ENCODE measurements around the gene CSF2RB. TPM values are rescaled to one million over a fixed set of nuclear protein-coding genes. Genes with fewer than 3 reads are reported as not detected.

The CSF2RB gene
- total RNA-seq, 1 donor from 2014 or later, result not detected

DNA sequence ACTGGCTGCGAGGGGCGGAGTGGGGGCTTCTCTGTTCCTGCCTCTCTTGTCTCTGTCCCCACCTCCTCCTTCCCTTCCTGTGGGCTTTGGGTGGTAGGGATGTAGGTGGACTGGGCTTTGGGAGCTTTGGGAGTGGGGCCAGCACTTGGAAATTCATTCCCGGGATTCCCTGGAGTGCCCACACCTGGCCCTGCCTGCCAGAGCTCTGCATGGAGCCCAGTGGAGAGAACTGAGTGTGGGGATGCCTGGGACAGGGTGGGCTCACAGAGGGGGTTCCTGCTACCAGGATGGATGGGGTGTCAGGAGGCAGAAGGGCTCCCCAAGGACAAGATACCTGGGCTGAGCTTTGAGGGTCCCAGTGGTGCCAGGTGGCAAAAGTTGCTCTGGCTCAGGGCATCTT lies 22.3 kb downstream of the CSF2RB start:
- no peak for DNase-seq (ENCODE audit: low spot score)
- Mint-ChIP-seq H3K4me3 (no peak overlapping the region), H3K27me3 (ENCODE audit: insufficient read depth, low read depth) (peaks cover 8% of the 10 kb centered on the region), H3K9me3 (no peaks in the 10 kb centered on the region), H3K4me1 (peaks cover 5% of the 10 kb centered on the region), H3K36me3 (no peaks in the 10 kb centered on the region), H3K27ac (no peak overlapping the region)
- Histone ChIP-seq H3K4me3 (no peak overlapping the region), H3K27ac (no peak overlapping the region), H3K4me2 (no peak overlapping the region), H3K9ac (no peak overlapping the region), H2AFZ (replicated peaks) (no peak overlapping the region), H3K9me3 (ENCODE audit: low read depth) (no peaks in the 10 kb centered on the region), H4K20me1 (ENCODE audit: low read depth) (no peaks in the 10 kb centered on the region), H3K79me2 (ENCODE audit: low read depth) (no peaks in the 10 kb centered on the region), H3K27me3 (no peaks in the 10 kb centered on the region), H3K4me1 (no peaks in the 10 kb centered on the region), H3K36me3 (no peaks in the 10 kb centered on the region), H3F3A (ENCODE audit: low read depth) (no peaks in the 10 kb centered on the region)
- TF ChIP-seq, protein P1, sequence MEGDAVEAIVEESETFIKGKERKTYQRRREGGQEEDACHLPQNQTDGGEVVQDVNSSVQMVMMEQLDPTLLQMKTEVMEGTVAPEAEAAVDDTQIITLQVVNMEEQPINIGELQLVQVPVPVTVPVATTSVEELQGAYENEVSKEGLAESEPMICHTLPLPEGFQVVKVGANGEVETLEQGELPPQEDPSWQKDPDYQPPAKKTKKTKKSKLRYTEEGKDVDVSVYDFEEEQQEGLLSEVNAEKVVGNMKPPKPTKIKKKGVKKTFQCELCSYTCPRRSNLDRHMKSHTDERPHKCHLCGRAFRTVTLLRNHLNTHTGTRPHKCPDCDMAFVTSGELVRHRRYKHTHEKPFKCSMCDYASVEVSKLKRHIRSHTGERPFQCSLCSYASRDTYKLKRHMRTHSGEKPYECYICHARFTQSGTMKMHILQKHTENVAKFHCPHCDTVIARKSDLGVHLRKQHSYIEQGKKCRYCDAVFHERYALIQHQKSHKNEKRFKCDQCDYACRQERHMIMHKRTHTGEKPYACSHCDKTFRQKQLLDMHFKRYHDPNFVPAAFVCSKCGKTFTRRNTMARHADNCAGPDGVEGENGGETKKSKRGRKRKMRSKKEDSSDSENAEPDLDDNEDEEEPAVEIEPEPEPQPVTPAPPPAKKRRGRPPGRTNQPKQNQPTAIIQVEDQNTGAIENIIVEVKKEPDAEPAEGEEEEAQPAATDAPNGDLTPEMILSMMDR (IDR thresholded peaks at IDR 0.05), result no peak
- TF ChIP-seq EZH2phosphoT487 (IDR thresholded peaks at IDR 0.05), result no peak
- TF ChIP-seq EZH2 (IDR thresholded peaks at IDR 0.05), result no peak

GRCh38 chr22:36936362-36937116 lies 23.1 kb downstream of the CSF2RB start:
- Mint-ChIP-seq H3K4me1 (no peaks in the 10 kb centered on the region), H3K27me3 (ENCODE audit: insufficient read depth, low read depth) (peaks cover 8% of the 10 kb centered on the region), H3K9me3 (no peaks in the 10 kb centered on the region), H3K4me3 (no peak overlapping the region), H3K36me3 (no peaks in the 10 kb centered on the region), H3K27ac (no peak overlapping the region)
- H3K36me3 ChIP-seq, result no peaks in the 10 kb centered on the region
- no peak overlapping the region for H3K4me3 ChIP-seq
- H3K9me3 ChIP-seq (ENCODE audit: low read depth), result no peaks in the 10 kb centered on the region
- H3K27me3 ChIP-seq, result no peaks in the 10 kb centered on the region
- no peaks in the 10 kb centered on the region for H3F3A ChIP-seq (ENCODE audit: low read depth)
- H3K4me2 ChIP-seq, result no peak overlapping the region
- no peaks in the 10 kb centered on the region for H3K79me2 ChIP-seq (ENCODE audit: low read depth)
- H3K4me1 ChIP-seq, result no peaks in the 10 kb centered on the region
- DNase-seq (ENCODE audit: low spot score), result no peak
- no peak overlapping the region for H3K9ac ChIP-seq
- no peak overlapping the region for H2AFZ ChIP-seq (replicated peaks)
- no peak overlapping the region for H3K27ac ChIP-seq
- TF ChIP-seq EZH2 (IDR thresholded peaks at IDR 0.05), result no peak
- TF ChIP-seq, protein P1 (IDR thresholded peaks at IDR 0.05), result no peak
- no peak for TF ChIP-seq EZH2phosphoT487 (IDR thresholded peaks at IDR 0.05)
- no peaks in the 10 kb centered on the region for H4K20me1 ChIP-seq (ENCODE audit: low read depth)

DNA sequence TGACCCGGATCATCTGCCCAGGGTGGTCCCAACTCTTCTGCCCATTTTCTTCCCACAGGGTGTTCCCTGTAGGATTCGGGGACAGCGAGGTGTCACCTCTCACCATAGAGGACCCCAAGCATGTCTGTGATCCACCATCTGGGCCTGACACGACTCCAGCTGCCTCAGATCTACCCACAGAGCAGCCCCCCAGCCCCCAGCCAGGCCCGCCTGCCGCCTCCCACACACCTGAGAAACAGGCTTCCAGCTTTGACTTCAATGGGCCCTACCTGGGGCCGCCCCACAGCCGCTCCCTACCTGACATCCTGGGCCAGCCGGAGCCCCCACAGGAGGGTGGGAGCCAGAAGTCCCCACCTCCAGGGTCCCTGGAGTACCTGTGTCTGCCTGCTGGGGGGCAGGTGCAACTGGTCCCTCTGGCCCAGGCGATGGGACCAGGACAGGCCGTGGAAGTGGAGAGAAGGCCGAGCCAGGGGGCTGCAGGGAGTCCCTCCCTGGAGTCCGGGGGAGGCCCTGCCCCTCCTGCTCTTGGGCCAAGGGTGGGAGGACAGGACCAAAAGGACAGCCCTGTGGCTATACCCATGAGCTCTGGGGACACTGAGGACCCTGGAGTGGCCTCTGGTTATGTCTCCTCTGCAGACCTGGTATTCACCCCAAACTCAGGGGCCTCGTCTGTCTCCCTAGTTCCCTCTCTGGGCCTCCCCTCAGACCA lies 24.0 kb downstream of the CSF2RB start:
- no peak overlapping the region for H3K27ac Mint-ChIP-seq
- H3K36me3 Mint-ChIP-seq, result no peaks in the 10 kb centered on the region
- no peaks in the 10 kb centered on the region for H3K4me1 Mint-ChIP-seq
- Histone ChIP-seq H3F3A (ENCODE audit: low read depth) (no peaks in the 10 kb centered on the region), H2AFZ (replicated peaks) (no peak overlapping the region), H3K27me3 (no peaks in the 10 kb centered on the region), H3K9ac (no peak overlapping the region), H3K36me3 (no peaks in the 10 kb centered on the region), H4K20me1 (ENCODE audit: low read depth) (no peaks in the 10 kb centered on the region), H3K4me2 (no peak overlapping the region), H3K9me3 (ENCODE audit: low read depth) (no peaks in the 10 kb centered on the region), H3K79me2 (ENCODE audit: low read depth) (no peaks in the 10 kb centered on the region), H3K27ac (no peak overlapping the region), H3K4me3 (no peak overlapping the region), H3K4me1 (no peaks in the 10 kb centered on the region)
- no peak for DNase-seq (ENCODE audit: low spot score)
- TF ChIP-seq, protein P1 (IDR thresholded peaks at IDR 0.05), result no peak
- TF ChIP-seq EZH2phosphoT487 (IDR thresholded peaks at IDR 0.05), result no peak
- TF ChIP-seq EZH2 (IDR thresholded peaks at IDR 0.05), result no peak
- no peaks in the 10 kb centered on the region for H3K9me3 Mint-ChIP-seq
- H3K27me3 Mint-ChIP-seq (ENCODE audit: insufficient read depth, low read depth), result peaks cover 7% of the 10 kb centered on the region
- H3K4me3 Mint-ChIP-seq, result no peak overlapping the region
